ENCODE data around the gene FLRT1. TPM values are rescaled to one million over a fixed set of nuclear protein-coding genes. Genes with fewer than 3 reads are reported as not detected.

Gene FLRT1
- total RNA-seq, 2 donors from 2014 or later, result not detected

- H3K27ac Mint-ChIP-seq, result no peak overlapping the region
- H3K36me3 Mint-ChIP-seq, result no peaks in the 10 kb centered on the region
- no peak overlapping the region for H3K4me3 Mint-ChIP-seq
- H3K9me3 Mint-ChIP-seq, result no peaks in the 10 kb centered on the region
- ATAC-seq, result no peak
- H3K27me3 Mint-ChIP-seq, result no peaks in the 10 kb centered on the region
- H3K4me1 Mint-ChIP-seq (ENCODE audit: low read depth in 2 of 2), result no peaks in the 10 kb centered on the region
- DNase-seq (ENCODE audit: low spot score), result no peak
These were observed 16.7 kb downstream of the FLRT1 start for GRCh38 chr11:64052436-64052835.

- ATAC-seq (no peak), DNase-seq (ENCODE audit: low spot score) (no peak)
- H3K4me1 Mint-ChIP-seq (ENCODE audit: low read depth in 2 of 2), result no peaks in the 10 kb centered on the region
- no peak overlapping the region for H3K27ac Mint-ChIP-seq
- no peaks in the 10 kb centered on the region for H3K9me3 Mint-ChIP-seq
- H3K4me3 Mint-ChIP-seq, result no peak overlapping the region
- no peaks in the 10 kb centered on the region for H3K27me3 Mint-ChIP-seq
- no peaks in the 10 kb centered on the region for H3K36me3 Mint-ChIP-seq
These were observed 17.3 kb downstream of the FLRT1 start for GRCh38 chr11:64052938-64053622.

GRCh38 chr11:64053699-64054098, 18.0 kb downstream of the FLRT1 start:
- no peaks in the 10 kb centered on the region for H3K27me3 Mint-ChIP-seq
- no peaks in the 10 kb centered on the region for H3K9me3 Mint-ChIP-seq
- DNase-seq (ENCODE audit: low spot score), result no peak
- no peak overlapping the region for H3K27ac Mint-ChIP-seq
- ATAC-seq, result no peak
- no peaks in the 10 kb centered on the region for H3K4me1 Mint-ChIP-seq (ENCODE audit: low read depth in 2 of 2)
- H3K4me3 Mint-ChIP-seq, result no peak overlapping the region
- no peaks in the 10 kb centered on the region for H3K36me3 Mint-ChIP-seq

- no peak for DNase-seq (ENCODE audit: low spot score)
- no peaks in the 10 kb centered on the region for H3K36me3 Mint-ChIP-seq
- H3K4me1 Mint-ChIP-seq (ENCODE audit: low read depth in 2 of 2), result no peaks in the 10 kb centered on the region
- ATAC-seq, result no peak
- H3K9me3 Mint-ChIP-seq, result no peaks in the 10 kb centered on the region
- H3K27ac Mint-ChIP-seq, result no peak overlapping the region
- H3K27me3 Mint-ChIP-seq, result no peaks in the 10 kb centered on the region
- no peak overlapping the region for H3K4me3 Mint-ChIP-seq
These were observed 19.3 kb downstream of the FLRT1 start for GRCh38 chr11:64055077-64055476.

GRCh38 chr11:64056213-64056785, 20.6 kb downstream of the FLRT1 start:
- ATAC-seq (no peak), DNase-seq (ENCODE audit: low spot score) (no peak)
- no peaks in the 10 kb centered on the region for H3K27me3 Mint-ChIP-seq
- no peaks in the 10 kb centered on the region for H3K9me3 Mint-ChIP-seq
- H3K27ac Mint-ChIP-seq, result no peak overlapping the region
- no peaks in the 10 kb centered on the region for H3K36me3 Mint-ChIP-seq
- no peak overlapping the region for H3K4me3 Mint-ChIP-seq
- H3K4me1 Mint-ChIP-seq (ENCODE audit: low read depth in 2 of 2), result no peaks in the 10 kb centered on the region

GRCh38 chr11:64056861-64057260, 21.1 kb downstream of the FLRT1 start:
- H3K27ac Mint-ChIP-seq, result no peak overlapping the region
- peaks cover 0 to under 1% of the 10 kb centered on the region in 2 donors for H3K27me3 Mint-ChIP-seq
- ATAC-seq (no peak), DNase-seq (ENCODE audit: low spot score) (no peak)
- peaks cover 0 to under 1% of the 10 kb centered on the region in 2 donors for H3K4me1 Mint-ChIP-seq (ENCODE audit: low read depth in 2 of 2)
- no peak overlapping the region for H3K4me3 Mint-ChIP-seq
- H3K9me3 Mint-ChIP-seq, result no peaks in the 10 kb centered on the region
- H3K36me3 Mint-ChIP-seq, result no peaks in the 10 kb centered on the region

- ATAC-seq, result no peak
- no peak for DNase-seq (ENCODE audit: low spot score)
- H3K4me3 Mint-ChIP-seq, result no peak overlapping the region
- peaks cover 0 to 4% of the 10 kb centered on the region in 2 donors for H3K27me3 Mint-ChIP-seq
- no peaks in the 10 kb centered on the region for H3K9me3 Mint-ChIP-seq
- H3K36me3 Mint-ChIP-seq, result no peaks in the 10 kb centered on the region
- no peak overlapping the region for H3K27ac Mint-ChIP-seq
- H3K4me1 Mint-ChIP-seq (ENCODE audit: low read depth in 2 of 2), result peaks cover 0 to 3% of the 10 kb centered on the region in 2 donors
These were observed 22.2 kb downstream of the FLRT1 start for GRCh38 chr11:64057890-64058289.

- H3K27me3 Mint-ChIP-seq, result peaks cover 0 to 4% of the 10 kb centered on the region in 2 donors
- H3K4me3 Mint-ChIP-seq, result no peak overlapping the region
- H3K9me3 Mint-ChIP-seq, result no peaks in the 10 kb centered on the region
- no peak overlapping the region for H3K27ac Mint-ChIP-seq
- peaks cover 0 to 3% of the 10 kb centered on the region in 2 donors for H3K4me1 Mint-ChIP-seq (ENCODE audit: low read depth in 2 of 2)
- ATAC-seq (no peak), DNase-seq (ENCODE audit: low spot score) (no peak)
- H3K36me3 Mint-ChIP-seq, result no peaks in the 10 kb centered on the region
These were observed 22.8 kb downstream of the FLRT1 start for GRCh38 chr11:64058494-64058893.

- Mint-ChIP-seq H3K36me3 (no peaks in the 10 kb centered on the region), H3K4me1 (ENCODE audit: low read depth in 2 of 2) (peaks cover 0 to 3% of the 10 kb centered on the region in 2 donors), H3K27me3 (peaks cover 0 to 4% of the 10 kb centered on the region in 2 donors), H3K4me3 (no peak overlapping the region), H3K27ac (no peak overlapping the region), H3K9me3 (no peaks in the 10 kb centered on the region)
- DNase-seq (ENCODE audit: low spot score), result no peak
- no peak for ATAC-seq
These were observed 23.8 kb downstream of the FLRT1 start for GRCh38 chr11:64059339-64060140.

GRCh38 chr11:64060263-64060860, 24.6 kb downstream of the FLRT1 start:
- peaks cover 0 to 3% of the 10 kb centered on the region in 2 donors for H3K4me1 Mint-ChIP-seq (ENCODE audit: low read depth in 2 of 2)
- H3K9me3 Mint-ChIP-seq, result no peaks in the 10 kb centered on the region
- peak overlapping the region; percentile 67 for H3K4me3 Mint-ChIP-seq
- DNase-seq (ENCODE audit: low spot score) (no peak), ATAC-seq (no peak)
- H3K27ac Mint-ChIP-seq, result no peak overlapping the region
- no peaks in the 10 kb centered on the region for H3K36me3 Mint-ChIP-seq
- peaks cover 0 to 4% of the 10 kb centered on the region in 2 donors for H3K27me3 Mint-ChIP-seq

- Mint-ChIP-seq H3K4me3 (peak overlapping the region; percentile 67), H3K36me3 (no peaks in the 10 kb centered on the region), H3K27me3 (peaks cover 0 to 4% of the 10 kb centered on the region in 2 donors), H3K9me3 (no peaks in the 10 kb centered on the region), H3K4me1 (ENCODE audit: low read depth in 2 of 2) (peaks cover 0 to 3% of the 10 kb centered on the region in 2 donors), H3K27ac (no peak overlapping the region)
- DNase-seq (ENCODE audit: low spot score), result peak; percentile 86
- ATAC-seq, result peak; percentile 76 to 87
These were observed 25.2 kb downstream of the FLRT1 start for GRCh38 chr11:64060861-64061444.

- no peak for ATAC-seq
- DNase-seq (ENCODE audit: low spot score), result no peak
- Mint-ChIP-seq H3K4me3 (no peak overlapping the region), H3K36me3 (no peaks in the 10 kb centered on the region), H3K9me3 (no peaks in the 10 kb centered on the region), H3K4me1 (ENCODE audit: low read depth in 2 of 2) (peaks cover 0 to 3% of the 10 kb centered on the region in 2 donors), H3K27me3 (peaks cover 0 to 4% of the 10 kb centered on the region in 2 donors), H3K27ac (no peak overlapping the region)
These were observed 26.7 kb downstream of the FLRT1 start for GRCh38 chr11:64062185-64063039.

- ATAC-seq, result no peak
- peaks cover 0 to 4% of the 10 kb centered on the region in 2 donors for H3K27me3 Mint-ChIP-seq
- H3K27ac Mint-ChIP-seq, result no peak overlapping the region
- H3K4me3 Mint-ChIP-seq, result no peak overlapping the region
- no peaks in the 10 kb centered on the region for H3K9me3 Mint-ChIP-seq
- H3K4me1 Mint-ChIP-seq (ENCODE audit: low read depth in 2 of 2), result peaks cover 0 to 3% of the 10 kb centered on the region in 2 donors
- no peaks in the 10 kb centered on the region for H3K36me3 Mint-ChIP-seq
- no peak for DNase-seq (ENCODE audit: low spot score)
These were observed 28.0 kb downstream of the FLRT1 start for GRCh38 chr11:64063777-64064176.

Measured in natural killer cell treated with Interleukin-12 subunit alpha and Interleukin-12 subunit beta and Interleukin-15 and Interleukin-18, amount 100 ng/mL, for 72 hours (primary cell).